ENCODE measurements around the gene ZNF75A.

- no peak for TF ChIP-seq CTCF (IDR thresholded peaks at IDR 0.05)
- no peak for TF ChIP-seq POLR2A (IDR thresholded peaks at IDR 0.05)
- no peak for TF ChIP-seq POLR2AphosphoS5 (IDR thresholded peaks at IDR 0.05)
Observed at GRCh38 chr16:3289998-3290673, 15.2 kb upstream of the ZNF75A start.
